ENCODE measurements around the gene A4GALT. TPM values are rescaled to one million over a fixed set of nuclear protein-coding genes. Genes with fewer than 3 reads are reported as not detected.

Gene A4GALT
- total and polyA plus RNA-seq, 2 of the 13 experiments (the other 11 are each of a cell fraction or from before 2014, with no cell fraction given) = 0.09 to 1.1 TPM

DNA sequence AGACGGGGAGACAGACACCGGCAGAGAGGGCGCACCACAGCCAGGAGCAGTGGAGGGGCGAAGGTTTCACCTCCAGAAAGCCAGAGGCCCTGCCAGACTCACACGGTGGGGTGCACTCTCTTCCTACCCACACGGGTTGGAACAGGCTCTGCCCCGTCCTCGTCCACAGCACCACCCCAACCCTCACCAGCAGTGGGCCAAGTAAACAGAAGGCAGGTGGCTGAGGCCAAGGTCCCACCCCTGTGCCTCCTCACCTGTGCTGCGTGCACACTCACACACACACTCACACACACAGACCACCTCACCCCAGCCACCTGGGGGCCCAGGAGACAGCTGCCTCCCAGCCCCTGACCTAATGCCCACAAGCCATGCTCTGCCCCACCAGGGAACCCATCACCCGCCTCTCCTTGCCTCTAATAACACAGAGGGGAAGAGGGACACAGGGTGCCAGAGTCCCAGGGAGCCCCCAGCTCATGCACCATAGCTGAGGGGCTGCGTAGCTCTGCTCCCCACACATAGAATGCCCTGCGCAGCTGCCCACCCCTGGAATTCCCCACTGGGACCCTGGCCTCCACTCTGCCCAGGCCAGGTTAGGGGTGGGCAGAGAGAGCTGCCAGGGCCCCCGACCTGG, 74.6 kb downstream of the A4GALT start (continued):
- TF ChIP-seq, protein P1, sequence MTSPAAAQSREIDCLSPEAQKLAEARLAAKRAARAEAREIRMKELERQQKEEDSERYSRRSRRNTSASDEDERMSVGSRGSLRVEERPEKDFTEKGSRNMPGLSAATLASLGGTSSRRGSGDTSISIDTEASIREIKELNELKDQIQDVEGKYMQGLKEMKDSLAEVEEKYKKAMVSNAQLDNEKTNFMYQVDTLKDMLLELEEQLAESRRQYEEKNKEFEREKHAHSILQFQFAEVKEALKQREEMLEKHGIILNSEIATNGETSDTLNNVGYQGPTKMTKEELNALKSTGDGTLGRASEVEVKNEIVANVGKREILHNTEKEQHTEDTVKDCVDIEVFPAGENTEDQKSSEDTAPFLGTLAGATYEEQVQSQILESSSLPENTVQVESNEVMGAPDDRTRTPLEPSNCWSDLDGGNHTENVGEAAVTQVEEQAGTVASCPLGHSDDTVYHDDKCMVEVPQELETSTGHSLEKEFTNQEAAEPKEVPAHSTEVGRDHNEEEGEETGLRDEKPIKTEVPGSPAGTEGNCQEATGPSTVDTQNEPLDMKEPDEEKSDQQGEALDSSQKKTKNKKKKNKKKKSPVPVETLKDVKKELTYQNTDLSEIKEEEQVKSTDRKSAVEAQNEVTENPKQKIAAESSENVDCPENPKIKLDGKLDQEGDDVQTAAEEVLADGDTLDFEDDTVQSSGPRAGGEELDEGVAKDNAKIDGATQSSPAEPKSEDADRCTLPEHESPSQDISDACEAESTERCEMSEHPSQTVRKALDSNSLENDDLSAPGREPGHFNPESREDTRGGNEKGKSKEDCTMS (CRISPR knock-in tag; conservative IDR thresholded peaks at IDR 0.05) = no peak
- TF ChIP-seq, protein P2, sequence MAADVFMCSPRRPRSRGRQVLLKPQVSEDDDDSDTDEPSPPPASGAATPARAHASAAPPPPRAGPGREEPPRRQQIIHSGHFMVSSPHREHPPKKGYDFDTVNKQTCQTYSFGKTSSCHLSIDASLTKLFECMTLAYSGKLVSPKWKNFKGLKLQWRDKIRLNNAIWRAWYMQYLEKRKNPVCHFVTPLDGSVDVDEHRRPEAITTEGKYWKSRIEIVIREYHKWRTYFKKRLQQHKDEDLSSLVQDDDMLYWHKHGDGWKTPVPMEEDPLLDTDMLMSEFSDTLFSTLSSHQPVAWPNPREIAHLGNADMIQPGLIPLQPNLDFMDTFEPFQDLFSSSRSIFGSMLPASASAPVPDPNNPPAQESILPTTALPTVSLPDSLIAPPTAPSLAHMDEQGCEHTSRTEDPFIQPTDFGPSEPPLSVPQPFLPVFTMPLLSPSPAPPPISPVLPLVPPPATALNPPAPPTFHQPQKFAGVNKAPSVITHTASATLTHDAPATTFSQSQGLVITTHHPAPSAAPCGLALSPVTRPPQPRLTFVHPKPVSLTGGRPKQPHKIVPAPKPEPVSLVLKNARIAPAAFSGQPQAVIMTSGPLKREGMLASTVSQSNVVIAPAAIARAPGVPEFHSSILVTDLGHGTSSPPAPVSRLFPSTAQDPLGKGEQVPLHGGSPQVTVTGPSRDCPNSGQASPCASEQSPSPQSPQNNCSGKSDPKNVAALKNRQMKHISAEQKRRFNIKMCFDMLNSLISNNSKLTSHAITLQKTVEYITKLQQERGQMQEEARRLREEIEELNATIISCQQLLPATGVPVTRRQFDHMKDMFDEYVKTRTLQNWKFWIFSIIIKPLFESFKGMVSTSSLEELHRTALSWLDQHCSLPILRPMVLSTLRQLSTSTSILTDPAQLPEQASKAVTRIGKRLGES (CRISPR knock-in tag; IDR thresholded peaks at IDR 0.05; ENCODE audit: borderline replicate concordance) = no peak
- TF ChIP-seq CHD2 (IDR thresholded peaks at IDR 0.05; ENCODE audit: low read depth, low read length) (no peak), POLR2G (IDR thresholded peaks at IDR 0.05; ENCODE audit: low read depth, low read length) (no peak), MXI1 (IDR thresholded peaks at IDR 0.05; ENCODE audit: borderline replicate concordance, low read depth, low read length) (no peak), ZC3H13 (CRISPR knock-in tag; IDR thresholded peaks at IDR 0.05) (no peak), HDAC2 (CRISPR knock-in tag; IDR thresholded peaks at IDR 0.05) (no peak), ZFP36 (IDR thresholded peaks at IDR 0.05; ENCODE audit: borderline replicate concordance, low read depth, low read length, partially characterized antibody) (no peak), ZNF10 (CRISPR knock-in tag; IDR thresholded peaks at IDR 0.05; ENCODE audit: borderline replicate concordance, low read depth) (no peak), GABPA (IDR thresholded peaks at IDR 0.05; ENCODE audit: low read depth, low read length) (no peak), GABPA (CRISPR knock-in tag; IDR thresholded peaks at IDR 0.05; ENCODE audit: low read depth) (no peak), ZSCAN25 (CRISPR knock-in tag; IDR thresholded peaks at IDR 0.05) (no peak), SKI (IDR thresholded peaks at IDR 0.05; ENCODE audit: partially characterized antibody) (no peak), KAT2B (IDR thresholded peaks at IDR 0.05; ENCODE audit: borderline replicate concordance, low read depth, low read length) (no peak), ZFX (CRISPR knock-in tag; IDR thresholded peaks at IDR 0.05; ENCODE audit: low read depth) (peak; percentile 38; the same call in 1 of the 2 replicates), ZNF335 (CRISPR knock-in tag; IDR thresholded peaks at IDR 0.05) (no peak), NFATC3 (CRISPR knock-in tag; IDR thresholded peaks at IDR 0.05) (no peak), MATR3 (CRISPR knock-in tag; IDR thresholded peaks at IDR 0.05) (no peak), ZNF224 (CRISPR knock-in tag; IDR thresholded peaks at IDR 0.05) (no peak), ZNF614 (CRISPR knock-in tag; IDR thresholded peaks at IDR 0.05; ENCODE audit: borderline replicate concordance) (no peak), ERF (CRISPR knock-in tag; IDR thresholded peaks at IDR 0.05) (no peak; the same call in 1 of the 2 replicates)
- TF ChIP-seq, protein P3, sequence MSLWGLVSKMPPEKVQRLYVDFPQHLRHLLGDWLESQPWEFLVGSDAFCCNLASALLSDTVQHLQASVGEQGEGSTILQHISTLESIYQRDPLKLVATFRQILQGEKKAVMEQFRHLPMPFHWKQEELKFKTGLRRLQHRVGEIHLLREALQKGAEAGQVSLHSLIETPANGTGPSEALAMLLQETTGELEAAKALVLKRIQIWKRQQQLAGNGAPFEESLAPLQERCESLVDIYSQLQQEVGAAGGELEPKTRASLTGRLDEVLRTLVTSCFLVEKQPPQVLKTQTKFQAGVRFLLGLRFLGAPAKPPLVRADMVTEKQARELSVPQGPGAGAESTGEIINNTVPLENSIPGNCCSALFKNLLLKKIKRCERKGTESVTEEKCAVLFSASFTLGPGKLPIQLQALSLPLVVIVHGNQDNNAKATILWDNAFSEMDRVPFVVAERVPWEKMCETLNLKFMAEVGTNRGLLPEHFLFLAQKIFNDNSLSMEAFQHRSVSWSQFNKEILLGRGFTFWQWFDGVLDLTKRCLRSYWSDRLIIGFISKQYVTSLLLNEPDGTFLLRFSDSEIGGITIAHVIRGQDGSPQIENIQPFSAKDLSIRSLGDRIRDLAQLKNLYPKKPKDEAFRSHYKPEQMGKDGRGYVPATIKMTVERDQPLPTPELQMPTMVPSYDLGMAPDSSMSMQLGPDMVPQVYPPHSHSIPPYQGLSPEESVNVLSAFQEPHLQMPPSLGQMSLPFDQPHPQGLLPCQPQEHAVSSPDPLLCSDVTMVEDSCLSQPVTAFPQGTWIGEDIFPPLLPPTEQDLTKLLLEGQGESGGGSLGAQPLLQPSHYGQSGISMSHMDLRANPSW (CRISPR knock-in tag; IDR thresholded peaks at IDR 0.05; ENCODE audit: borderline replicate concordance) = no peak; the same call in 1 of the 2 replicates
- TF ChIP-seq, protein P4, sequence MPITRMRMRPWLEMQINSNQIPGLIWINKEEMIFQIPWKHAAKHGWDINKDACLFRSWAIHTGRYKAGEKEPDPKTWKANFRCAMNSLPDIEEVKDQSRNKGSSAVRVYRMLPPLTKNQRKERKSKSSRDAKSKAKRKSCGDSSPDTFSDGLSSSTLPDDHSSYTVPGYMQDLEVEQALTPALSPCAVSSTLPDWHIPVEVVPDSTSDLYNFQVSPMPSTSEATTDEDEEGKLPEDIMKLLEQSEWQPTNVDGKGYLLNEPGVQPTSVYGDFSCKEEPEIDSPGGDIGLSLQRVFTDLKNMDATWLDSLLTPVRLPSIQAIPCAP (CRISPR knock-in tag; IDR thresholded peaks at IDR 0.05; ENCODE audit: low read depth) = no peak

Data from HepG2 (cell line).